WTC11 (cell line): ENCODE data around the gene SECTM1.

Experiments
- E2F5 ChIP-seq: sonication (generic); formaldehyde crosslinking; IDR thresholded peaks from 2 replicates; pipeline ENCODE4 v1.8.1; 2022; ENCODE audit warnings: mild to moderate bottlenecking, moderate library complexity, missing genetic modification reagents
- RORB ChIP-seq: fragments of 250-450 bp; sonication (Bioruptor Pico); IDR thresholded peaks from 2 replicates; pipeline ENCODE4 v1.9.0; 2021; ENCODE audit warnings: mild to moderate bottlenecking
- TF ChIP-seq, protein P1 (sequence below): fragments of 200-600 bp; IDR thresholded peaks from 2 replicates; pipeline ENCODE4 v1.8.0; 2022; ENCODE audit warnings: antibody characterized with exemption
- TF ChIP-seq, protein P2 (sequence below): sonication (generic); formaldehyde crosslinking; IDR thresholded peaks from 2 replicates; pipeline ENCODE4 v1.8.1; 2023; ENCODE audit warnings: mild to moderate bottlenecking, missing genetic modification reagents, moderate library complexity

GRCh38 chr17:82350182-82351030 is 16.8 kb upstream of the SECTM1 start:
- TF ChIP-seq, protein P1, sequence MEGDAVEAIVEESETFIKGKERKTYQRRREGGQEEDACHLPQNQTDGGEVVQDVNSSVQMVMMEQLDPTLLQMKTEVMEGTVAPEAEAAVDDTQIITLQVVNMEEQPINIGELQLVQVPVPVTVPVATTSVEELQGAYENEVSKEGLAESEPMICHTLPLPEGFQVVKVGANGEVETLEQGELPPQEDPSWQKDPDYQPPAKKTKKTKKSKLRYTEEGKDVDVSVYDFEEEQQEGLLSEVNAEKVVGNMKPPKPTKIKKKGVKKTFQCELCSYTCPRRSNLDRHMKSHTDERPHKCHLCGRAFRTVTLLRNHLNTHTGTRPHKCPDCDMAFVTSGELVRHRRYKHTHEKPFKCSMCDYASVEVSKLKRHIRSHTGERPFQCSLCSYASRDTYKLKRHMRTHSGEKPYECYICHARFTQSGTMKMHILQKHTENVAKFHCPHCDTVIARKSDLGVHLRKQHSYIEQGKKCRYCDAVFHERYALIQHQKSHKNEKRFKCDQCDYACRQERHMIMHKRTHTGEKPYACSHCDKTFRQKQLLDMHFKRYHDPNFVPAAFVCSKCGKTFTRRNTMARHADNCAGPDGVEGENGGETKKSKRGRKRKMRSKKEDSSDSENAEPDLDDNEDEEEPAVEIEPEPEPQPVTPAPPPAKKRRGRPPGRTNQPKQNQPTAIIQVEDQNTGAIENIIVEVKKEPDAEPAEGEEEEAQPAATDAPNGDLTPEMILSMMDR = no peak; the same call in 1 of the 2 replicates
- TF ChIP-seq, protein P2, sequence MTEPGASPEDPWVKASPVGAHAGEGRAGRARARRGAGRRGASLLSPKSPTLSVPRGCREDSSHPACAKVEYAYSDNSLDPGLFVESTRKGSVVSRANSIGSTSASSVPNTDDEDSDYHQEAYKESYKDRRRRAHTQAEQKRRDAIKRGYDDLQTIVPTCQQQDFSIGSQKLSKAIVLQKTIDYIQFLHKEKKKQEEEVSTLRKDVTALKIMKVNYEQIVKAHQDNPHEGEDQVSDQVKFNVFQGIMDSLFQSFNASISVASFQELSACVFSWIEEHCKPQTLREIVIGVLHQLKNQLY (CRISPR knock-in tag) = no peak
- TF ChIP-seq E2F5 (CRISPR knock-in tag) (no peak), RORB (CRISPR knock-in tag) (no peak)
